GM12865 (cell line): ENCODE measurements around the gene KCNK13.

Source experiments
- DNase-seq: peaks from one replicate; pipeline ENCODE4 v3.0.0; 2010; ENCODE audit warnings: low read depth
- H3K4me3 ChIP-seq: 2 replicates; pipeline ENCODE4 v1.5.1; 2011; ENCODE audit warnings: mild to moderate bottlenecking, low read depth, low read length, control low read depth
- CTCF ChIP-seq: IDR thresholded peaks from 2 replicates; pipeline ENCODE4 v1.5.1; 2011; ENCODE audit warnings: low read length, control low read depth, low read depth, inconsistent platforms; ENCODE audit not compliant: insufficient read depth; ENCODE audit errors: missing control alignments

The KCNK13 gene

DNA sequence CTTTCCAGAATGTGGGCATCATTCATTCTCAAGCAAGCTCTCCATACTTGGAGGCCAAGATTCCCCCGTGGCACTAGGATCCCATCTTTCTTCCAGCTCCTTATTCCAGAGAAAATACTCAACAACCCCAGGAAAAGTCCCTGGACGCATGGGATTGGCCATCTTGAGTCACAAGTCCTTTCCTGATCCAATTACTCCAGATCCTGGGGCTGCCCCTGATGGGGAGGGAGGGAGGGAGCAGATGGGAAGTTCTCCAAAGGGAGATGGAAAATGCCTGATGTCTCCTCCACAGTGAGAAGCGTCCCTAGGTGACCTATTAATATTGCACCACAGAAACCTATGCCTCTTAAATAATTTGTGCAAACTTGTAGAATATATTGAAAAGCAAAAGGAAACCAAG is 12.4 kb upstream of the KCNK13 start:
- H3K4me3 ChIP-seq = no peak overlapping the region
- DNase-seq = no peak
- no peak for TF ChIP-seq CTCF

GRCh38 chr14:90050271-90050670 is 11.5 kb upstream of the KCNK13 start:
- no peak for DNase-seq
- TF ChIP-seq CTCF = no peak
- H3K4me3 ChIP-seq = no peak overlapping the region

GRCh38 chr14:90053044-90053443 is 8.8 kb upstream of the KCNK13 start:
- no peak for DNase-seq
- H3K4me3 ChIP-seq = no peak overlapping the region
- TF ChIP-seq CTCF = no peak

- DNase-seq = no peak
- no peak overlapping the region for H3K4me3 ChIP-seq
- no peak for TF ChIP-seq CTCF
These were observed 7.0 kb upstream of the KCNK13 start for GRCh38 chr14:90054803-90055202.

DNA sequence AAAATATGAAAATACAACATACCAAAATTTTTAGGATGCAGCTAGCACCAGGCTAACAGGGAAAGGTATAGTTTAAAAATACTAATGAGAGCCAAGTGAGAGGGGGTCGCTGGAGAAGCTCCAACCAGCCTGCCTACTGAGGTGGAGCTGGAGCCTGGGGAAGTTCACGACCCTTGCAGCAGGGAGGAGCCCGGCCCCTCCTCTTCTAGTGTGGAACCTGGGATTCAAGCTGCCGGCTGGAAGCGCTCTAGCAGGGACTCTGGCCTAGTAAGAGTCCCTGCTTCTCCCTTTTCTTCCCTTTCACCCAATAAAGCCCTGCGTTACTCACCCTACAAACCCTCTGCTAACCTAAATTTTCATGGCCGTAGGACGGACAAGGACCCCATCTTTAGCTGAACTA is 5.0 kb upstream of the KCNK13 start:
- TF ChIP-seq CTCF = no peak
- H3K4me3 ChIP-seq = no peak overlapping the region
- DNase-seq = no peak

DNA sequence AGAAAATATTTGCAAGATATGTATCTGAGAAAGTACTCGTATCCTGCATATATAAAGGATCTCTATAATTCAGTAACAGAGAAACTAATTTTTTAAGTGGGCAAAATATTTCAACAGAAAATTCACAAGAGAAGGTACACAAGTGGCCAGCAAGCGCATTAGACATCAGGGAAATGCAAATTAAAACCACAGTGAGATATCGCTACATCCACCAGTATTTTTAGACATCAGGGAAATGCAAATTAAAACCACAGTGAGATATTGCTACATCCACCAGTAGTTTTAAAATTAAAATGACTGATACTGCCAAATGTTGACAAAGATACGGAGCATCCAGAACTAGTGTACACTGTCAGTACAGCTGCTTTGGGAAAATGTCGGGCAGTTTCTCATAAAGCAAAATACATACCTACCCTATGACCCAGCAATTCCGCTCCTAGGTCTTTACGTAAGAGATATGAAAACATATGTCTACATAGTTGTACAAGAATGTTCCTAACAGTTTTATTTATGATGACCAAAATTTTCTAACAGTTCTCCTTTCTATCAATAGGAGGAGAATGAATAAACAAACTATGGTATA is 2.8 kb upstream of the KCNK13 start:
- no peak for DNase-seq
- TF ChIP-seq CTCF = no peak
- no peak overlapping the region for H3K4me3 ChIP-seq

GRCh38 chr14:90060312-90060964 is 1.4 kb upstream of the KCNK13 start:
- DNase-seq = peak; percentile 72
- peak; percentile 53 for TF ChIP-seq CTCF
- H3K4me3 ChIP-seq = peak overlapping the region; percentile 64
